ENCODE results near the gene SLAMF6.

GRCh38 chr1:160483505-160484185, 39.4 kb downstream of the SLAMF6 start:
- TF ChIP-seq CTCF (IDR thresholded peaks at IDR 0.05) (no peak), POLR2A (IDR thresholded peaks at IDR 0.05) (no peak), EP300 (IDR thresholded peaks at IDR 0.05) (no peak)

Measured in ovary (tissue), 3 donors.